KMS-11 (cell line): ENCODE data around the gene CAMK4.

Source experiments
- H2AFZ ChIP-seq: fragments of 200-600 bp; sonication (generic); 2 replicates; pipeline ENCODE4 v1.6.1; 2016; ENCODE audit warnings: antibody characterized with exemption, mixed run types, low read depth
- H3K27ac ChIP-seq: fragments of 200-600 bp; sonication (generic); 2 replicates; pipeline ENCODE4 v1.6.1; 2016; ENCODE audit warnings: mild to moderate bottlenecking, mixed run types
- H3K27me3 ChIP-seq: fragments of 200-600 bp; sonication (generic); 2 replicates; pipeline ENCODE4 v1.6.1; 2017; ENCODE audit warnings: mild to moderate bottlenecking, low read depth, mixed run types, moderate library complexity; ENCODE audit not compliant: insufficient read depth
- H3K36me3 ChIP-seq: fragments of 200-600 bp; sonication (generic); 2 replicates; pipeline ENCODE4 v1.6.1; 2017; ENCODE audit warnings: mild to moderate bottlenecking, mixed run types; ENCODE audit not compliant: insufficient read depth
- H3K4me1 ChIP-seq: fragments of 200-600 bp; sonication (generic); 2 replicates; pipeline ENCODE4 v1.6.1; 2016; ENCODE audit warnings: mild to moderate bottlenecking, low read depth, mixed run types; ENCODE audit not compliant: poor library complexity, severe bottlenecking
- H3K4me2 ChIP-seq: fragments of 200-600 bp; sonication (generic); 2 replicates; pipeline ENCODE4 v1.7.0; 2016; ENCODE audit warnings: mild to moderate bottlenecking, mixed run types
- H3K4me3 ChIP-seq: fragments of 200-600 bp; sonication (generic); IDR thresholded peaks from 2 replicates; pipeline ENCODE4 v1.6.1; 2017; ENCODE audit warnings: low read depth, low read length, mixed read lengths; ENCODE audit not compliant: insufficient read depth
- H3K79me2 ChIP-seq: fragments of 200-600 bp; sonication (generic); 2 replicates; pipeline ENCODE4 v1.6.1; 2016; ENCODE audit warnings: low read depth, mixed run types; ENCODE audit not compliant: insufficient read depth
- H3K9ac ChIP-seq: fragments of 200-600 bp; sonication (generic); 2 replicates; pipeline ENCODE4 v1.6.1; 2016; ENCODE audit warnings: mild to moderate bottlenecking, mixed run types
- H4K20me1 ChIP-seq: fragments of 200-600 bp; sonication (generic); 2 replicates; pipeline ENCODE4 v1.6.1; 2016; ENCODE audit warnings: mild to moderate bottlenecking, mixed run types; ENCODE audit not compliant: insufficient read depth
- TF ChIP-seq, protein P1 (sequence below): fragments of 200-600 bp; sonication (generic); conservative IDR thresholded peaks from 2 replicates; pipeline ENCODE4 v1.6.1; 2017; ENCODE audit warnings: low read depth, mild to moderate bottlenecking, antibody characterized with exemption, low read length, moderate library complexity, mixed read lengths

The CAMK4 gene

DNA sequence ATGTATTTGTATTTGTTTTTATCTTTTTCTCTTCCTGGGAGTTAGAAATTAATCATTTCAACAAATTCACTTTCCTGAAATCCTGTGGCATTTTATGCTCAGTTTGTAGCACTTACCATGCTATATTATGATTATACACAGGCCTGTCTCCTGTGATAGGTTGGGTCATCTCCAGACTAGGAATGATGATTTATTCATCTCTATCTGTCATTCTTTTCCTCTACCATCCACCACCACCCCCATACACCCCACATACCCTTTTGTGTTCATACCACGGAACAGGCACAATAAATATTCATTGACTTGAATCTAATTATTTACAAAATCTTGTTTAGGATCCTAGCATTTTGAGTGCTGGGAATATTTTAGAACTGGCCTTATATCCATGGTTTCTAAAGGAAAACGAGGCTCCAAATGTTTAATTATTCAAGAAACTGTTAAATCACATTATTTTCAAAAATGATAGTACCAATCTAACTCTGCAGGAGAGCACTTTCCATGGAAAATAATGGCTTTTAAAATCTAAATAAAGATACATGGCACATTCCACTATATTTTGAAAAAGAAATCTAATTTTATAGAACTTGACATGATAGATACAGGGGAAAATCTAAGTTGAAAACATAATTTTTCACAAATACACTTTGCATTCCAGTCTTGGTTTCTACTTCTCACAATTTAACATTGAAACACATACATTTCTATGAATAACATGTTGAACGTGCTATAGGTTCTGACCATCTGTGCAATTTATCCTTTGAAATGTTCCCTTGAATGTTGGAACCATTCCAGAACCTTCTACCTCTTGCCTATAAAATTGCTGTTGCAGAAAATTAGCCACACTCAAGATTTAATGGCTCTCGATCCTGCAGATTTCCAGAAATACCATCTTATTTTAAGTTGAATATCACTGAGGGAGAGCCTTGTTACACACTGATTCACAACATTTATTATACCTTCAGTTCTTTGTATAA lies 198.8 kb downstream of the CAMK4 start:
- Histone ChIP-seq H3K4me2 (no peak overlapping the region), H3K9ac (no peak overlapping the region), H4K20me1 (no peaks in the 10 kb centered on the region), H2AFZ (no peak overlapping the region), H3K27ac (no peak overlapping the region), H3K27me3 (no peaks in the 10 kb centered on the region), H3K79me2 (no peaks in the 10 kb centered on the region), H3K4me1 (peaks cover 7% of the 10 kb centered on the region), H3K4me3 (no peak overlapping the region), H3K36me3 (no peaks in the 10 kb centered on the region)
- TF ChIP-seq, protein P1, sequence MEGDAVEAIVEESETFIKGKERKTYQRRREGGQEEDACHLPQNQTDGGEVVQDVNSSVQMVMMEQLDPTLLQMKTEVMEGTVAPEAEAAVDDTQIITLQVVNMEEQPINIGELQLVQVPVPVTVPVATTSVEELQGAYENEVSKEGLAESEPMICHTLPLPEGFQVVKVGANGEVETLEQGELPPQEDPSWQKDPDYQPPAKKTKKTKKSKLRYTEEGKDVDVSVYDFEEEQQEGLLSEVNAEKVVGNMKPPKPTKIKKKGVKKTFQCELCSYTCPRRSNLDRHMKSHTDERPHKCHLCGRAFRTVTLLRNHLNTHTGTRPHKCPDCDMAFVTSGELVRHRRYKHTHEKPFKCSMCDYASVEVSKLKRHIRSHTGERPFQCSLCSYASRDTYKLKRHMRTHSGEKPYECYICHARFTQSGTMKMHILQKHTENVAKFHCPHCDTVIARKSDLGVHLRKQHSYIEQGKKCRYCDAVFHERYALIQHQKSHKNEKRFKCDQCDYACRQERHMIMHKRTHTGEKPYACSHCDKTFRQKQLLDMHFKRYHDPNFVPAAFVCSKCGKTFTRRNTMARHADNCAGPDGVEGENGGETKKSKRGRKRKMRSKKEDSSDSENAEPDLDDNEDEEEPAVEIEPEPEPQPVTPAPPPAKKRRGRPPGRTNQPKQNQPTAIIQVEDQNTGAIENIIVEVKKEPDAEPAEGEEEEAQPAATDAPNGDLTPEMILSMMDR, result no peak

DNA sequence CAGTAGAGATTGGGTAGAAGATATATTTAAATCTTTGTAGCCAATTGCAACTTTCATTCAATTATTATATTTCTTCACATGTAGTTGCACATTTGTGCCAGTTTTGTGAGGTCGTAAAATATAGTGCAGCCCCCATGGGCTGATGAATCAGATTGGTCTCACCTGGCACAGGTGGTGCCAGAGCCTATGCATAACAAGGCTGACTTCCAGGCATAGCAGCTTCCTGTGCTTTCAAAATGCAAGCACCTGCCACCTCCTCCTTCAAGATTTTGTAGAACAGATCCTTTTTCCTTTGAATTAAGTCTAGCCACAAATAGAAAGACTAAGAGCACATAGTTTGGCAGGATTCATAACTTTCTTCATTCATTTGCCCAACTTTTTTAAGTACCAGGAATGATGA lies 201.0 kb downstream of the CAMK4 start:
- no peak overlapping the region for H3K4me3 ChIP-seq
- H3K27me3 ChIP-seq, result no peaks in the 10 kb centered on the region
- TF ChIP-seq, protein P1, result no peak
- peaks cover 7% of the 10 kb centered on the region for H3K4me1 ChIP-seq
- no peak overlapping the region for H3K27ac ChIP-seq
- H3K79me2 ChIP-seq, result no peaks in the 10 kb centered on the region
- no peak overlapping the region for H3K9ac ChIP-seq
- H3K36me3 ChIP-seq, result no peaks in the 10 kb centered on the region
- no peaks in the 10 kb centered on the region for H4K20me1 ChIP-seq
- H3K4me2 ChIP-seq, result no peak overlapping the region
- H2AFZ ChIP-seq, result no peak overlapping the region

DNA sequence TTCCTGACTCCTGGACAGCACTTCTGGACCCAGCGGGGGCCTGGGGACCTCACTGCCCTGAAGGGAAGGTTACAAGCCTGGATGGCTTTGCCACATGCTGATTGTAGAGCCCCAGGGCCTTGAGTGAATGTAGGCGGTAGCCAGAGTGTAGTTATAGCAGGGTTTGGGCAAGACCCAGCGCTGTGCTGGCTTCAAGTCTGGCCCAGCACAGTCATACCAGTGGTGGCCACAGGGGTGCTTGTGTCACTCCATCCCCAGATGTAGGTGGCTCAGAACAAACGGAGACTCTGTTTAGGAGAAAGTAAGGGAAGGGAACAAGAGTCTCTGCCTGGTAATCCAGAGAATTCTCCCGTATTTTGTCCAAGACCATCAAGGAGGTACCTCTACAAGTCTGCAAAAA lies 203.6 kb downstream of the CAMK4 start:
- Histone ChIP-seq H3K9ac (no peak overlapping the region), H3K79me2 (no peaks in the 10 kb centered on the region), H3K4me2 (no peak overlapping the region), H3K27me3 (no peaks in the 10 kb centered on the region), H4K20me1 (no peaks in the 10 kb centered on the region), H3K36me3 (no peaks in the 10 kb centered on the region), H3K27ac (no peak overlapping the region), H3K4me1 (no peaks in the 10 kb centered on the region), H2AFZ (no peak overlapping the region), H3K4me3 (no peak overlapping the region)
- TF ChIP-seq, protein P1, result no peak

DNA sequence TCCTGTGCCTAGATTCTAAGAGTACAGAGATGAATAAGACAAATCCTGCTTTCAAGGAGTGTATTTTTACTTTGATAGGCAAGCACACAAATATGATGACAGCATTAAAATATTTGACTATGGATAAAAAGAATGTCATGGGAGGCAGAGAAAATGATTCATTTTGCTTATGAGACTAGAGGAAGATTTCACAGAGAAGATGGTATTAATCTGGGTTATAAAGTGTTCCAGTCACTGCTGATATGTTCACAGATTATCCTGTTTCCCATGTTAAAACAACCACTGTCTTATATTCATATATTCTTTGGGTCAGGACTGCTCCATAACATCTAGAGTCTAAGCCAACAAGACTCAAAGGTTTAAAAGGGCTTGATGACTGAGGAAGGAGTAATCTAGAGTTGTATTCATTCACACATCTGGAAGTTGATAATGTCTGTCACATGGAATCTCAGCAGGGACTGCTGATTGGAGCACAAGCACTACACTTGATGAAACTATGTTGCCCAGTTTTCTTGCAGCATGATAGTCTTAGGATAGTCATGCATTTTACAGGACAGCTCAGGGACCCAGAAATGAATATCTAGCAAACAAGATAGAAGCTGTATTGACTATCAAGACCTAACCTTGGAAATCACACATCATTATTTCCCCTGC lies 208.8 kb downstream of the CAMK4 start:
- TF ChIP-seq, protein P1, result no peak
- Histone ChIP-seq H2AFZ (no peak overlapping the region), H3K4me2 (no peak overlapping the region)

More for the DNA sequence above, 208.8 kb downstream of the CAMK4 start:
- H4K20me1 ChIP-seq, result no peaks in the 10 kb centered on the region
- H3K27ac ChIP-seq, result no peak overlapping the region
- no peak overlapping the region for H3K4me3 ChIP-seq
- H3K36me3 ChIP-seq, result no peaks in the 10 kb centered on the region
- H3K9ac ChIP-seq, result no peak overlapping the region
- no peaks in the 10 kb centered on the region for H3K4me1 ChIP-seq
- H3K79me2 ChIP-seq, result no peaks in the 10 kb centered on the region
- H3K27me3 ChIP-seq, result no peaks in the 10 kb centered on the region
